Activated CD8-positive, alpha-beta memory T cell treated with anti-CD3 and anti-CD28 coated beads, Interleukin-2, amount 50 U/mL, for 48 hours (primary cell): ENCODE data around the gene ARHGDIB.

Experiments
- DNase-seq: peaks from one replicate; pipeline ENCODE4 v3.0.0-alpha.2; 2020

Gene ARHGDIB

DNA sequence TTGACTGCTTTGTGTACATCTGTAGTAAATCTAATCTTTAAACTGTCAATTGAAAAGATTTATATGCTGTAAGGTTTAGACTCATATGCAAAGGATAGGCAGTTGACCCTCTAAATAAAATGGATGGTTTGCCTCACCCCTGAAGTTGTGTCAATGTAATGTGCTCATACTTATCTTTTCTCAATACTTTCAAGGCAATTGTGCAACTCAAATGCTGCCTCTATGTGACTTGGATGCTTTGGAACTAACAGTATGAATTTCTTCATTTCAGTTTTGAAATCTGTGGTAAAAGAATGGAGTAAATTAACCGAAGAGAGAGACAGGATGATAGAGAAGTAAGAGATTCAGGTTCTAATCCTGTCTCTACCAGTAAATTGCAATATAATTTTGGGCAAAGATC lies 21.2 kb upstream of the ARHGDIB start:
- DNase-seq: no peak

DNA sequence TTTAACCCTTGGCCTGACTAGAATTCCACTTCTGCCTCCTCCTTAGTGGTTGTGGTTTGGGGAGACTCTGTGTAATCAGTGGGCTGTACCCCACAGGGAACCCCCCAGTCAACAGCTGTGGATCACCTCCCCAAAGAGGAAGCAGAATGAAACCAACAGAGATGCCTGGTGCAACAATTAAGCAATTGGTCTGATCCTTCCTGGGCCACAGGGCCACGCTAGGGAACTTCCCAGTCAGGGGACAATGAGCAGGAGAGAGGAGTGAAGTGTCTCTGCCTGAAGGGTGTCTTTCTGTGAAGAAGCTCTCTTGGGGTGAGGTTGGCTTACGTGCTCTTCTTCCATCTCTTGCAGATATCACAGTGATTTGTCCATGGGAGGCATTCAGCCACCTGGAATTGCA lies 19.6 kb upstream of the ARHGDIB start:
- DNase-seq: no peak

DNA sequence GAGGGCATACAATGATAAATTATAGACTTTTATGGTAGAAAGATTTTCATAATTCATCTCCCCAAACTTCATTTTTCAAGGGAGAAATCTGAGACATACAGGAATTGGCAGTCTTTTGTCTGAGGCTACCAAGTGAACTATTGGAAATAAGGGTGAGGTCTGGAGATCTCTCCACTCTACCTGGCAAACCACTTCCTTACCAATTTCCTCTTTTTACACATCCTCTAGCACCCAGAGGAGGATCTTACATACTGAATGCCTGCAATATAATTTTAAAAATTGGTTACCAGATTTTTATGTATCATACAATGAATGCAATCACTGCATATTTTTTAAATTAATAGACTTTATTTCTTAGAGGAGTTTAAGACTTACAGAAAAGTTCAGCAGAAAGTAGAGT lies 18.1 kb upstream of the ARHGDIB start:
- DNase-seq: no peak

DNA sequence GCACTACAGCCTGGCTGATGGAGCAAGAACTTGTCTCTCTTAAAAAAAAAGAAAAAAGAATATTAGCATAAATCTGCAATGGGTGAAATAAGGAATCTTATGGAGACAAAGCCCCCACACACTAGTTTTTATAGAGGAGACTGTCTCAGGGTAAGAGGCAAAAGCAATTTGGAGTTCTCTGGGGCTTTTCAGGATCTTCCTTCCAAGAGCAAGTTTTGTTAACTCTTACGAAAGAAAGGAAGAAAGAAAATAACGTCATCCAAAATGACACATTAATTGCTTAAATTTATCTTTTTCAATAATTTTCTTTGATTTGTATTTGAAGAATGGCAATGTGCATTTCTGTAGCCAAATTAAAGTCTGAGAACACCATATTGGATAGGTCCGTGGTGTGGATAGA lies 15.3 kb upstream of the ARHGDIB start:
- no peak for DNase-seq

DNA sequence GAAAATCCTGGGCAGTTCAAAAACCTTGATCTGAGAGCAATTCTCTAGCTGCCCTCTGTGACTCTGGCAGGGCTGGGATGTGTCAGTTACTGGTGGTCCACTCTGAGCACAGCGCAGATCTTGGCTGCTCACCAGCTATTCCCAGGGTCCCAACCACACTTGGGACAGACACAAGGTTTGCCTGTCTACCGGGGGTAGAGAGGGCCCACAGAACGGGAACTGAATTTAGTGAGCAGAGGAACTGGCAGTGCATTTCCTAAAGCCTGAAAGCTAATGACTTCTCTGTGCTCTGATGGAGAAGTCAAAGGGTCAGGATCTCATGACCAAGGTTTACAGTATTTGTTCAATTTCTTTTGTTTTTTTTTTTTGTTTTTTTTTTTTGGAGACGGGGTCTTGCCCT lies 14.1 kb upstream of the ARHGDIB start:
- no peak for DNase-seq

DNA sequence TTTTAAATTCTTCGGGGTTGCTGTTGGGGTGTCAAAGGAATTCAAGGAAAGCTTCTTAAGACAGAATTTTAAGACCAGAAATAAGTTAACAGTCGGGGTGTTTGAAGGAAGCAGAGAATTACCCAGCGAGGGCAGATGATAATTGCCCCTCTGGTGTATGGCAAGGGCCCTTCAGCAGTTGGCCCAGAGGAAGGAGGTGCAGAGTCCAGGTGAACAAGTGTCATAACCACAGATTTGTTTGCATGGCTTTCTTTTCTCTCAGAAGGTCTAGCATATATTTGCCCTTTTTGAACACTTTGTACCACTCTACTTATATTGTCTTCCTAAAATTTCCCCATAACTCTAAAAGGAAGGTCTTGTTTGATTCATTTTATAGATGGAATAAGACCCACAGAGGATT lies 13.2 kb upstream of the ARHGDIB start:
- DNase-seq: no peak

DNA sequence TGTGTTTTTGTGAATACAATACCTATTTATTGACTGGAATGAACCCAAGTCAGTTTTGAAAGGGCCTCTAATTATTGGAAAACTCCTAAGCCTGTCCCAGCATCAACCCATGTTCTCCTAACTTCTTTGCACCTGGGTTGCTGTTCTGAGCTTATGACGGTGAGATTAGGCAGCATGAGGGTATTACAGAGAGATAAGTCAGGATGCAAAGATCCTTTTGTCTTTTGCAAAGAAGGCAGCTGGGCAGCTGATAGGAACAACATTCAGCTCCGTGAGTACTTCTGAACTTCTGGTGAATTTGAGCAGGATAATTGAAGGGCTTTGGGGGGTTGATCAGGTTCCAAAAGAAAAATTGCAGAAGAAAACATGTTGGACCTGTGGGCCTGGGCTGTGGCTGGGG lies 11.4 kb upstream of the ARHGDIB start, which contains the start of gene PDE6H:
Gene PDE6H (plus strand): TSS at position 227 of the 400 bp plus-strand sequence. CDS start 4,971 bp downstream, outside the sequence.
- DNase-seq: no peak

DNA sequence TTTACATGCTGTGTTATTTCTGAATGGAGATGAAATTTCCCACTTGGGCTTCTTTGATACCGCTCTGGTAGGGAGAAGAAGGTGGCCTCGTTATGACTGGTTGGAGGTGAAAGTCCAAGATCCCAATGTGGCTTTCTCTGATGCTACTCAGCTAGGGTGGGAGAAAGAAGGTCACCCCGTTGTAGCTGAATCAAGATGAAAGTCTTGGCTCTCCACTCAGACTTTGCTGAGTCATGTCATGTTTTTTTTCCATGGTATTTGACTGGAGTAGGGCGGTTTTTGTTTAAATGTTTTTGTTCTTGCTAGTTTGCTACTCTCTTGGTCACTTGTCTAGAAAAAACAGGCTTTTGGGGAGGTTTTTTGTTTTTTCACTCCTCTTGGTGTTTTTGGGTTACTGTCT lies 9.1 kb upstream of the ARHGDIB start:
- DNase-seq: no peak

DNA sequence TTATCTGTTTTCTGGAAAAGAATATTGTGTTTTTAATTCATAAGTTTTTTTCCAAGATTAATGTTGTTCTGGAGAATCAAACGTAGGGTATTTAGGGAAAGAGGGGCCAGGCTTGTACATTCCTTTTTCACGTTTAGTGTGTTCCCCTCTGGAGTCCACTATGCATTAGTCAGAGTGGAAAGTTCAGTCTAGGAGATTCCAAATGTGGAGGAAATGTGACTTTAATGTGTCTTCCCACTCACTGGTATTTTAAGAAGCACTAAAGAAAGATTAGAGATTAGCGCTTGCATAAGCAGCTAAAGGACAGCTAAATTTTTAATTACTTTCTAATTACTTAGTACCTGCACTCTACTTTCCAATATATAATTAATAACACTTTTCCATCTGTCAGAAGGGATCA lies 7.1 kb upstream of the ARHGDIB start:
- DNase-seq: no peak

DNA sequence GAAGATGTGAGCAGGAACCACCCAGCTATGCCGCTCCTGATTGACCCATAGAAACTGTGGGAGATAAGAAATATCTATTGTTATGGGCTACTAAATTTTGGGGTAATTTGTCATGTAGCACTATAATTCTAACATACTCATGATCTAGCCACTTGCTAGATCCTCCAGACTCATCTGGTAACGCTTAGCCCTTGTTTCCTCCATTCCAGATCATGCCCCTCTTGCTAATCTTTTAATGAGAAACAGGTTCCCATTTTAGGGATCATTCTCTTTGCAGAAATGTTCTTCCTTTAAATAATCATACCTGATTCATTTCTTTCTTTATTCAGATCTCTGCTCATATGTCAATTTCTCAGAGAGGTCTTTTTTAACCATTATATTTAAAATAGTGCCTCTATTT lies 3.8 kb upstream of the ARHGDIB start:
- DNase-seq: no peak

DNA sequence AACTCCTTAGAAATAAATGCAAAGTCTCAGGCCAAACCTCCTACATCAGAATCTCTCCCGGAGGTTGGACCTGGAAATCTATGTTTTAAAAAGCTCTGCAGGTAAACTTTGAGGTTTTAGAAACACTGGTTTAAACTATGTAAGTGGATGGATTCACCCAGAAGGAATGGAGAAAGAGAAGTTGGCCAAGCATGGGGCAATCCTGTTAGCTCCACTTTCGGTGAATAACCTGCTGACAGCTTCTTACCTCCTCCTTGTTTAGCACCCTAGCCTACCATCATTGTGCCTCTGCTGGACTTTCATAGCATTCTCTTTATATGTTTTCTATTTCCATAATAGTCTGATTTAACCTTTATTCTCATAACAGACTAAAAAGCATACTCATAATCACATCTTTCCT lies 3.0 kb upstream of the ARHGDIB start:
- DNase-seq: no peak

DNA sequence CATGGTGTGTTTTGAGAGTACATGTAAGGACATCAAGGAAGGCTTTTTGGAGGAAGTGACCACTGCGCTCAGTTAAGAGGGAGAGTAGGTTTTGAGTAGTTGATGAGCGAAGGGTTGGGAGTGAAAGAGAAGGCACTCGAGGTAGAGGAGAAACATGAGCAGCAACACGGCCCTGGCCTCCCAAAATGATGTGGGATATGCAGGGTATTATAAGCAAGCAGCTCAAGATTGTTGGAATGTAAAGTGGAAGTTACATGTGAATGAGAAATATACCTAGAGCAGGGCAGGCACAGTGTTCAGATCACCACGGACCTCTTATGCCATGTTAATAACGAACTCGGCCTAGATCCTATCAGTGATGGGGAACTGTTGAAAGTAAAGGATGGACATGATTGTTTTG lies 2.1 kb upstream of the ARHGDIB start:
- no peak for DNase-seq

DNA sequence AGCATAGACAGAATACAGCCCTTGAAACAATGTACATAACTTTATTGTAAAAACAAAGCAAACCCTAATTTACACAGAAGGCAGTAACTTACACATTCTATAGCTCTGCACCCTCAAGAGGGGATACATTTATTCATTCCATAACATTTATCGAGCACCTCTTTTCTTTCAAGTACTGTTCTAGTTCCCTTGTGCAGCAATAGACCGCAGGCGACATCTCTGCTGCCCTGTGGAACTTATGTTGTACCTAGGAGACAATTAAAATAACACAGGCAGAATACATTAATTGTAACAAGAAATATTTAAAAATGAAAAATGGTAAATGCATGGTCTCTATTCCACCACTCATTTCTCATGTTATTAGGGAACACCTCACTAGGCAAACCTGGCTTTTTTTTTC lies 1.4 kb upstream of the ARHGDIB start:
- no peak for DNase-seq

DNA sequence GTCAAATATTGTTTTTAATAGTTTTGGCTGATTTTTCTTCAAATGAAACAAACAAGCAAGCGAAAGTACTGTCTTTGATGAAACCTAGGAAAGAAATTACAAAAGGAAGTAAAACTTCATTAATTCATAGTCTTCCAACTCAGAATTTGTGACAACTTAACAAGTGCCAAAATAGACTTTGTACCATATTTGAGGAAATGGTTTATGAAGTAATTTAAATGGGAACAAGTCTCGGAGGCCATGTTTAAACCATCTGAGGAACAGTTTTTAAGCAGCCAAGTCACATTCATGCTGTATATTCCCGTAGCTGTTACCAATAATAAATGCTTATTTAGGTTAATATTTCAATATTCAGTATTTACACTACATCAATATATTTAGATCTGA lies 745 bp upstream of the ARHGDIB start:
- no peak for DNase-seq

DNA sequence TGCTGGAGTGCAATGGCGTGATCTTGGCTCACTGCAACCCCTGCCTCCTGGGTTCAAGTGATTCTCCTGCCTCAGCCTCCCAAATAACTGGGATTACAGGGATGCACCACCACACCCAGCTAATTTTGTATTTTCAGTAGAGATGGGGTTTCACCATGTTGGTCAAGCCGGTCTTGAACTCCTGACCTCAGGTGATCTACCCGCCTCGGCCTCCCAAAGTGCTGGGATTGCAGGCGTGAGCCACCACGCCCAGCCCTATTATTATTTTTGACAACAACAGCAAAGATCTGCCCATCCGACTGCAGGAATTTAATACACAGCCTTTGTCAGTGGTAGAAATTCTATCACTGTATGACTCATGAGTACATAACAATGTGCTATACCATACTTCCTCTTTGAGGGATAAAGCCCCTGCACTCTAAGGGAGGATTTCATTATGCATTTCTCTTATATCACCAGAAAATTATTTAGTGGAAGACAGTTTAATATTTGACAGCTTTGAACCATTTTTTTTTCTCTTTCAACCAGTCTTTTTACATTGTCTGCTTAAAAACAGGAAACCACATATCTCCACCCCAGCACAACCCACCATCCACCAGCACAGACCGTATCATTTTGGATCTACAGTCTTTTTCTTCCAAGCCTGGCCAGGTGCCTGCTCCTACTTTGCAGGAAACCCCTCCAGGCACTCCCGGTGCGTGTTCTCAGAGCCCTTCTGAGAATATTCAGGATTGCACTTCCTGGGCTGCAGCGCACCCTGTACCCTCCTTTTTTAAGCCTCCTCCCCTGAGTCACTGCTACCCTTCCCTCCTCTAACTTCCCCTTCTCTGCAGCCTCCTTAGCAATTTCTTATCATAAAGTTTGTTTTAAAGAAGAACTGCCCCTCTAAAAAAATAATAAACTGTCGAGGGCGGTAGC lies 594 bp downstream of the ARHGDIB start:
- DNase-seq: no peak

DNA sequence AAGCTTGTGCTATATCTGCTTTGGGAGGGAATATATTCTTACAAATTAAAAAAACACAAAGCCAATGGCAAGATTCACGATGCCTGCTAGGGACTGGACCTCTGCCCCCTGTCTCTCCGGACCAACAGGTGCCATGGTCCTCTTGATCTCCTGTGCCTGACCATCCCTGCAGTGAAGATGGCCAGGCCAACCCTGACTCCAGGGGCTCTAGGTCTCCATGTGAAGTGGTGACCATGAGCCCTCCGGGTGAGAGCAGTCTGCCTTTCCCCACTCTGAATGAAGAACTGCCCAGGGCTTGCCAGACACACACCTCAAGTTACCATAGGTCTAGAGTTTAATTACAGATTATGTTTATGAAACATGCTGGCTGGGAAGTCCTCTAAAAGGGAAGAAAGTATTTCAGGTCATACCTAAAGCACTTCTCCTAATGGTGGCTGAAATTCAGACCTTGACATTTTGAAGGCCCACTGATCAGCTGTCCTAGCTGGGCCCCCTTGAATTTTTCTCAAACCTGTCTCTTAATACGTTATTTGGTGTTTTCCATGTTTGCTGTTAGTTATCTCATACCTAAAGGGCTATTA lies 1.4 kb downstream of the ARHGDIB start:
- DNase-seq: no peak

DNA sequence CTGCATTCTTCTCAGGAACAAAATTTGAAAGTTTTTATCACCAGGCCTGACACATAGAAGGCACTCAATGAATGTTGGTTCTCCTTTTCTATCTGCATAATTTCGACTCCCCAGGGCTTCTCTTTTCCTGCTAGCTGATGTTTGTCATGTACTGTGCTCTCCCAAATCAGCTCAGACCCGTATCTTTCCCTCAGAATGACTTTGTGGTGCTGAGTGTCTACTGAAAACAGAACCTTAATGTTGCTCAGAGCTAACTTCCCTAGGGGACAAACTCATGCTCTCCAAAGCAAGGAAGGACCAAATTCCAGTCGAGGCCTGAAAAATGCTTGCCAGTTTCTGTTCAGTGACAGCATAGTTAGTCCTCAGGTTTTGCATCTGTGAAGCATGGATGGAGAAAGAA lies 1.9 kb downstream of the ARHGDIB start:
- DNase-seq: no peak

DNA sequence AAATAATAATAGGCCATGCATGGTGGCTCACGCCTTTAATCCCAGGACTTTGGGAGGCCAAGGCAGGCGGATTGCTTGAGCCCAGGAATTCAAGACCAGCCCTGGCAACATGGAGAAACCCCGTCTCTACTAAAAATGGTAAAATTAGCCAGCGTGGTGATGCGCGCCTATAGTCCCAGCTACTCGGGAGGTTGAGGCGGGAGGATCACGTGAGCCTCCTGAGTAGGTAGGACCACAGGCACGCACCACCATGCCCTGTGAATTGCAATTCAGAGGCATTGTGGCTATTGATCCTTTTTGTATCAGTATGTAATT lies 2.3 kb downstream of the ARHGDIB start:
- DNase-seq: no peak

DNA sequence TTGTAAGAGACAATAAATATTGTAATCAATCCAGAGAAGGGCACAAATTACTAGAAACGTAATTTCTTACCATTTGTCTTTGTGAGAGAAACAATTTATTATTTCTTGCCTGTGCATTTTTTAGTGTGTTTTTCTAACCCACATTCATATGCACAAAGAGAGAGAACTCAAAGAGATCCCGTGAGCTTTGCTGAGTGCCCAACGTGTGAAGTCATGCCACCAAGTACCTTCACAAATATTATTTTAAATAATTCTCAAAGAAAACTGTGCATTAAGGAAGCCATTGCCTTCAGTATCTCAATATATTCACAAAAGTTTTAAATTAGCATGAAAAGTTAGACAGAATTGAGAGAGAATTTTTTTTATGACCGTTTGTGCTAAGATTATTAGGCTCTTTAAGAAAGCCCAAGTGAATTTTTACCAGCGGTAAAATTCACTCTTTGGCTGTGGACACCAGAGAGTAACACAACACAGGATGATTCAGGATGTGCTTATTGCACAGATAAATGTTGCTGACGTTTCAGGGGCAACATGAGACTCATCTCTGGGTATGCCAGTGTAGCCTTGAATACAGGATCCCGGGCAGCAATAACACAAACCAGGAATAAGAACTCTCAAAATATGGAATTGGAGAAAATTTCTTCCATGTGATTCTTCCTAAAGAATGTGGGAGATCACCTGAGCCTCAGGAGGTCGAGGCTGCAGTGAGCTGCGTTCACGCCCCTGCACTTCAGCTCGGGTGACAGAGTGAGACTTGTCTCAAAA lies 2.9 kb downstream of the ARHGDIB start:
- DNase-seq: no peak

DNA sequence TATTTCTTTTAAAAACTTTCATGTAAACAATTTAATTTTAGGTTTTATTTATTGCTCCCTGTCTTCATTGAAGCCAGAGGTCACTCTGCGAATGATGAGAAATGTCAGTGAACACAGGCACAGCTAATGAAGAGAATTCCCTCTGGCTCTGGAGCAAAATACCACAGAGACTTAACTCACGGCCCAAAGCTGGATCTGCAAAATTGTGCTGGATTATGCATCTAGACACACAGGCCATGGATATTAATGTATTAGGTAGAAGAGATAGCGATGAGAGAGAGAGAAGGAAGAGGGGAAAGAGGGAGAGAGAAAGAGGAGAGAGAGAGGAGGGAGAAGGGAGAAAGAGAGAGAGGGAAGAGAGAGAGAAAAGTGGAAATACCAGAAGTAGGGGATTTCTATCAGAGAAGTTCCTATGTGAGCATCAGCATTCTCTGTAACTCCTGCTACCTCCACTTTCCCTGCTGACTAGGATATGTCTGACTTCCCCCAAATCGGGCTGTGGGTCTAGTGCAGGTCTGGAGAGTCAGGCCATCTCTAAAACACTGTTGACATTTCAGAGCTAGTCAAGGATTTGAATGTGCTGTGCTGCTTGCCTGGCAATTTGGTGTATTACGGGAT lies 3.7 kb downstream of the ARHGDIB start:
- no peak for DNase-seq

DNA sequence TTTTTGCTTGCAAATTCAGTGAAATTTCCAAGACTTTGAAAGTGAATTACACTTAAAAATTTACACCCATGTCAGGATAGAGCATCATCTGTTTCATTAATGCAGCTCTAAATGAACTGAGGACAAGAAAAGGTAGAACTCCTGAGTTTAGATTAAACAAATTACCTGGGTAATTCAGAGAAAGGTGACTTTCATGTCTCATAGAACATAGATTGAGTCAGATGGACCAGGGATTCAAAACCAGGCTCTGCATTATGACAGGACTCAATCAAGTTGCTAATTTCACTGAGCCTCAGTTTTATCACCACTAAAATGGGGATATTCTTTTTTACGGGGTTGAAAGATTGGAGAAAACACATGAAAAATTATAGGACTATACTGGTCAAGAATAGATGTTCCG lies 4.5 kb downstream of the ARHGDIB start:
- no peak for DNase-seq

DNA sequence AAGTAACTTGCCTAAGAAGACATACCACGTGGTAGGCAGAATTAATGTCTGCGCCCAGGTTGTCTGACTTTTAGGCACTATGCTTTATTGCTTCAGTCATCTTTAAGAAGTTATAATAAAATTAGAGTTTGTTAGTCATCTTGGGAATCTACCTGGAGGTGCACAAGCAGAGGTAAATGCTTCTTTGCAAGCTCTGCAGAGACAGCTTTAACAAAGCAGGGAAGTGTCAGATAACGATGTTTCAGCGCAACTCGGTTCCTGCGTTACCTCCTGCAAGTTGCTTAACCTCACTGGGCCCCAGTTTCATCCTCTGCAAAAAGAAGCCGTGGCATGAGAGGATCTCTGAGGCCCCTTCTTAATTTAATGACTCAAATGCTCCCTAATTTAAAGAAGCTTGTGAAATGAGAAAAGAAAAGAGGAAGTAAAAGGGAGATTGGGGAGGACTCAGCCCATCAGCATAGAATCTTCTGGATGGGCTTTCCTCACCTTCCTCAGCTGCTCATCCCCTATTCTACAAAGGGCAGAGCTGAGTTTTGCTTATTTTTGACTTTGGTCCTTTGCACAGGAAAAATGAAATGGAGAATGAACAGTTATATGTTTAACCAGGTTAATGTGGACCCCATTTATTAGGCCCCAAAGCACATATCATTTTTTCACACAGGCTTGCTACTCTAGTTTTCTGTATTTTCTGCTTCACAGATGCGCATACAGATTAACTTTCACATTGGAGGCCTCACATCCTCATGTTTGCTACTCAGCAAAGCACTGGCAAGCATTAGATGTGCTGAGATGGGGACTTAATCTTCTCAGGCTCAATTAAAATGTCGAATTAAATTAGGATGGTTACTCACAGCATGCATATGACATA lies 5.1 kb downstream of the ARHGDIB start:
- no peak for DNase-seq

DNA sequence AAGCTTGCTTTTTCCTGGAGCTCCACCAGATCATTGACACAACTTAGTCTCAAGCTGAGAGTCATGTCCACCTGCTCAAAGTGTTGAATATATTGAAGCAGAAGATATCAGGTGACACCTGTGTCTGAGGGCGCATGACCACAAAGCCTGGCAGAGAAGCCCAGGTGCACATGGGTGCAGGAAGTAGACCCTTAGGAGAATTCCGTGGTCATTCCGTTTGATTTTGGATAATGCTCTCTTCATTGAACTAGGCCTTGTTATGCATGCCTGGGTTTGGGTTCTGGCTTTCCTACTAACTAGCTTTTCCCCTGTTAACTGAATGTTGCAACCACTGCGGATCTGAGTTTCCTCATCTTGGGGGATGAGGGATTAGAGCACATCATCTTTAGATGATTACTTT lies 7.1 kb downstream of the ARHGDIB start:
- DNase-seq: no peak
